GM19324 (cell line): ENCODE measurements around the gene NCOA3.

ENCODE experiments used
- ATAC-seq: cut with Tn5 transposase; IDR thresholded peaks from one replicate; pipeline ENCODE4 v1.9.1; 2021; ENCODE audit warnings: mild to moderate bottlenecking, moderate library complexity; ENCODE audit not compliant: unreplicated experiment, low FRiP score

NCOA3 gene

DNA sequence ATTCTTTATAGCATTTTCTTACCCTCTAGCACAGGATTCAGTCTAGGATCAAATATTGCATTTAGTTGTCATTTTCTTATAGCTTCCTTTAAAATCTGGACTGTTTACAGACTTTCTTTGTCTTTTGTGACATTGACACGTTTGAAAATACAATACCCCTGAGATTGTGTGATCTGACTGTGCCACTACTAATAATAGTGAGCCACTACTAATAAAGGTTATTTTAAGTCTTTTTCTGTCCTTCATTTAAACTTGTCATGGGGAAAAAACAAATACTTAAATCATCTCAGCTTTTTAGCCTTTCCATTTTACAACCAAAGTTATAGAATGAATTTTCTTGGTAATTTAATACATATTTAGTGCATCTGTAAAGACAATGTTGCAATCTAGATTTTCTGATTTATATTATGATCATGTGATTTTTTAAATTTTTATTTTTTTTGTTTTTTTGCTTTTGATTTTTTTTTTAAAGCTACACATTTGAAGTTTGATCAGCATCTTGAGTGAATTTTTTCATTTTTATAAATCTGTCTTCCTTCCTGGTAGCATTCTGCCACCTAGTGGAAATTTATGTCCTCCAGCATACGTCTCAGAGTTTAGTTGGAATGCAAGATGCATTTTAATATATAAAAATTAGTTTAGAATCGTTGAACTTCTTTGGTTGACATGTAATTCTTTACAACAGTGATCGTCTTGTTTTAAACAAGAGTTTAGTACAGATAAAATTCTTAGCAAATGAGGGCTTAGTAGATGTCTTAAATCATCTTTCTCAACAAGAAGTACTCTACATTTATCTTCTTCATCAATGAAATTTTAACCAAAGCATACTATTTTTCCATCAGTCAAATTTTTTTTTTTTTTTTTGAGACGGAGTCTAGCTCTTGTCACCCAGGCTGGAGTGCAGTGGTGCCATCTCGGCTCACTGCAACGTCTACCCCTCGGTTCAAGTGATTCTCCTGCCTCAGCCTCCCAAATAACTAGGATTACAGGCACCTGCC, 119.4 kb downstream of the NCOA3 start:
- ATAC-seq = no peak

DNA sequence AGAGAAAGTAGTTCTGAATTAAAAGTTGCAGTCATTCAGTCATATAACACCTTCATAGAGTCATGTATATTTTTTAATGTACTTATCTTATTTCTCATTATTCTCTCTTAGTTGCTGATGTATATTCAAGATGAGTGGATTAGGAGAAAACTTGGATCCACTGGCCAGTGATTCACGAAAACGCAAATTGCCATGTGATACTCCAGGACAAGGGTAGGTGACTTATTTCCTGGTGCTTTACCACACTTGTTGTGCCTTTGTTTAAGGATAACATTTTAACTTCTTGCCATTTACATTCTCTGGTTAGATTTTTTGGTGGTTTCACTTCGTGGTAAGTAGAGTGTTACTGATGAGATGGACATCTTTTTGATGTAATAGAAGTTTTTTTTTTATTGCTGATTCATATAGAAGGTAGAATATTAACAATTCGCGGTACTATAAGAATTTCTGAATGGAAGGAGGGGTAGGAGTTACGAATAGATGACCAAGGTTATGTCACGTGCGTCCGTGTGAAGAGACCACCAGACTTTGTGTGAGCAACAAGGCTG, 120.5 kb downstream of the NCOA3 start:
- no peak for ATAC-seq

DNA sequence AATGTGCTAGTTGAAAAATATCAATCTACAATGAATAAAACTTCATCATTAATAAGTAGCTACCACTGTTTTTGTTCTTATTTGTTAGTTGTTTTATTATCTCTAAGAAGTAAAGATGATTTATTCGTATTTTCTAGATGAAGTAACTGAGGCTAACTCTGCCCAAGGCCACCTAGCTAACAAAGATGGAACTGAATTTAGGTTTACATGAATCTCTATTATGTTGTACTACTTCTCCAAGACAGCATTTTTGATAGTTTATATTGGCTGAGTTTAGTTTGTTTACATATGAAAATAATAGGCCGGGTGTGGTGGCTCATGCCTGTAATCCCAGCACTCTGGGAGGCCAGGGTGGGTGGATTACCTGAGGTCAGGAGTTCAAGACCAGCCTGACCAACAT, 121.5 kb downstream of the NCOA3 start:
- no peak for ATAC-seq

DNA sequence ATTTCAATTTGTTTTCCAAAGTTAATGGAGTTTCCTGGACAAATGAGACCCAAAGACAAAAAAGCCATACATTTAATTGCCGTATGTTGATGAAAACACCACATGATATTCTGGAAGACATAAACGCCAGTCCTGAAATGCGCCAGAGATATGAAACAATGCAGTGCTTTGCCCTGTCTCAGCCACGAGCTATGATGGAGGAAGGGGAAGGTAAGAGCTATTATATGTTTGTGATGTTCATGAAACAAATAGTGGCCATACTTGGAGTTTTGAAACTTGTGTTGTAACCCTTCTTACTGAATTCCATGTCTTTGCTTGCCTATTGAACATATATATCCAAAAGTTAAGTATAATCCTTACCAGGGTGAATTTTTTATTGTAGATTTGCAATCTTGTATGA, 125.9 kb downstream of the NCOA3 start:
- ATAC-seq = no peak

DNA sequence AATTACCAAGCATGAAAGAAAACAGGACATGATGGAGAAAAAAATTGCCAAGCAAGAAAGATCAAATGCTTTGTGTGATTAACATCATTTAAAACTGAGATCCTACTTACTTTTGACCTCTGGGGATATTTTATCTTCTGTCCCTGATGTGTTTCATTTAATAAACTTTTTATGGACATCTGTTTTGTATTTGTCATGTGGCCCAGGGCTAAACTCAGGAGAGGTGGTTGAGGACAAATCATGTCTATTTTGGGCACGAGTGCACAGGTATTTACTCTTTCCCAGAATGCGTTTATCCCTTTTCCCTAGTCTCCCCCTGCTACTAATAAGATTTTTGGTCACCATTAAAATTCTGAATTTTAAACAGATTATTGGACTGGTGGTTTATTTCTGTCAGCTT, 128.2 kb downstream of the NCOA3 start:
- ATAC-seq = no peak

DNA sequence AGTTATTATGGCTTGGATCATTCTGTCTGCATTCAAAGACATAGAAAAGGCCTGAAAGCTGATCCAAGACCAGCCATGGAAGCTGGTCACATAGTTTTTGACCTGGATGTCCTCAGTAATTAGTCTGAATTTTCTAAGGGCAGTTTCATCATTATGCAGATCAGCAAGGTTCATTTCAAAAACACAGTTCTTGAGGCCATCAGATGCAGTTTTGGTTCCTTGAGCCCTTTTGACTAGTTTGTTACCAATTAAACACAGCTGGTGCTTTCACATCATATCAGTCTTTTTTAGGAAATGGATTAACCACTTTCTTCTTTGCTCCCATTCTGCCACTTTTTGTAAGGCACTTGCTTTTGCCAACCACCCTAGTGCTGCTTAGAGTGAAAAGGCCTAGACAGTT, 129.4 kb downstream of the NCOA3 start:
- no peak for ATAC-seq

DNA sequence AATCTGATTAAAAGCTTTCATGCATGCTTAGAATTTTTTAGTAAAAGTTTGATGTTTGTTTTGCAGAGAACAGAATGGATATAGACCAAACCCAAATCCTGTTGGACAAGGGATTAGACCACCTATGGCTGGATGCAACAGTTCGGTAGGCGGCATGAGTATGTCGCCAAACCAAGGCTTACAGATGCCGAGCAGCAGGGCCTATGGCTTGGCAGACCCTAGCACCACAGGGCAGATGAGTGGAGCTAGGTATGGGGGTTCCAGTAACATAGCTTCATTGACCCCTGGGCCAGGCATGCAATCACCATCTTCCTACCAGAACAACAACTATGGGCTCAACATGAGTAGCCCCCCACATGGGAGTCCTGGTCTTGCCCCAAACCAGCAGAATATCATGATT, 133.6 kb downstream of the NCOA3 start:
- ATAC-seq = no peak

DNA sequence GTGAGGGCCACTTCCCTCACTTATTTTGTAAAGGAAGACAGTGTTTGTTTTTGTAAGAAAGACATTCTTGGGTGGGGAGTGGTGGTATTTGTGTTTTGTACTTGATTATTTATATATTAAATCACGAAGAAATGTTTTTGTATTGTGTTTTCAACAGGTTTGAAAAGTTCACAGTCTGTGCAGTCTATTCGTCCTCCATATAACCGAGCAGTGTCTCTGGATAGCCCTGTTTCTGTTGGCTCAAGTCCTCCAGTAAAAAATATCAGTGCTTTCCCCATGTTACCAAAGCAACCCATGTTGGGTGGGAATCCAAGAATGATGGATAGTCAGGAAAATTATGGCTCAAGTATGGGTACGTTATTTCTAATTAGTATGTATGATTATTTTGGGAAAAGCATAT, 137.2 kb downstream of the NCOA3 start:
- ATAC-seq = no peak

DNA sequence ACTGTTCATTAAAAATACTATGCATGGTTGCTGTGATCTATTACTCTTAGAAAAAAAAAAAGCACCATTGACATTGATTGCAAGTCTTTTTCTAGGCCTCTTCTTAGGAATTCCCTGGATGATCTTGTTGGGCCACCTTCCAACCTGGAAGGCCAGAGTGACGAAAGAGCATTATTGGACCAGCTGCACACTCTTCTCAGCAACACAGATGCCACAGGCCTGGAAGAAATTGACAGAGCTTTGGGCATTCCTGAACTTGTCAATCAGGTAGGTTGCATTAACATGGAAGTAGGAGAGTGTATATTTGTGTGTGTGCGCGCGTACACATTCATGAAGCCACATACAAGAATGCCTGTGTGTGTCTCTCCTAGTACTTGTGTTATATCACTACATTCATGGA, 140.4 kb downstream of the NCOA3 start:
- no peak for ATAC-seq

DNA sequence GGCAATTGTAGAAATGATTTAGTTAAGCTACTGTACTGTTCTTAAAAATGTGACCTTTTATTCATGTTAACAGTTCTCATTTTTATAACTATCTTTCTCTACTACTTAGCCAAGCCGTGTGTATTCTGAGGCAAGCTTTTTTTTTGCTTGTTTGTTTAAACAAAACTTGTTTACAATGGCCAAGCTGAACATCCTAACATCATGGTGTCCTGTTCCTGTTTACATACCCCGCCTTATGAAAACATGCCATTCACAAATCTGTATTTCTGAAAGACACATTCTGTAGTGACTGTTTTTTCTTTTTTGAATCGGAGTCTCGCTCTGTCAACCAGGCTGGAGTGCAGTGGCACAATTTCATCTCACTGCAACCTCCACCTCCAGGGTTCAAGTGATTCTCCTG, 140.9 kb downstream of the NCOA3 start:
- ATAC-seq = no peak

DNA sequence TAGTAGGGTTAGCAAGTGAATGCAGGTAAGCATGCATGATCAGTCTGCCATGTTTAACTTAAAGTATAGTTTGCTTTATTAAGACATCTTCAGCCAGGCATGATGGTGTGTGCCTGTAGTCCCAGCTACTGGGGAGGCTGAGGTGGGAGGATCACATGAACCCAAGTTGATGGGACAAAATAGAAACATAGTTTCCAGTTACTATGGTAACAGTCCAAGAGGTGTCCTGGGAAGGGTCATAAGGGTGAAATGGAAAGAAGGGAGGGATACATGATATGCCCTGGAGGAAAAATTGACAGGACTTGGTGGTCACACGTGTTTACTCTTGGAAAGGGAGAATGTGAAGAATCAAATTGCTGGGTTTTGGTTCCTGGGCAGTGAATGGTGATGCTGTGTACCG, 143.9 kb downstream of the NCOA3 start:
- ATAC-seq = no peak

DNA sequence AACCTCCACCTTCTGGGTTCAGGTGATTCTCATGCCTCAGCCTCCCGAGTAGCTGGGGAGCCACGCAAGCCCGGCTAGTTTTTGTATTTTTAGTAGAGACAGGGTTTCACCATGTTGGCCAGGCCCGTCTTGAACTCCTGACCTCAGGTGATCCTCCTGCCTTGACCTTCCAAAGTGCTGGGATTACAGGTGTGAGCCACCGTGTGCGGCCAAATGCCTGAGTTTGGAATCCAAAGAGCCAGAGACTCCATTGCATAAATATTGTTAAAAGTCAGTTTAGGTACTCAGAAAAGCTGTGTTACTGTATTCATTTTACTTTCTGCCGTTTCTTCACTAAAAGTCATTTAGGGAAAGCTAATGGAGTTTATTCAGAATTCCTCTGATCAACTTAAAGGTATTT, 146.3 kb downstream of the NCOA3 start:
- ATAC-seq = no peak

DNA sequence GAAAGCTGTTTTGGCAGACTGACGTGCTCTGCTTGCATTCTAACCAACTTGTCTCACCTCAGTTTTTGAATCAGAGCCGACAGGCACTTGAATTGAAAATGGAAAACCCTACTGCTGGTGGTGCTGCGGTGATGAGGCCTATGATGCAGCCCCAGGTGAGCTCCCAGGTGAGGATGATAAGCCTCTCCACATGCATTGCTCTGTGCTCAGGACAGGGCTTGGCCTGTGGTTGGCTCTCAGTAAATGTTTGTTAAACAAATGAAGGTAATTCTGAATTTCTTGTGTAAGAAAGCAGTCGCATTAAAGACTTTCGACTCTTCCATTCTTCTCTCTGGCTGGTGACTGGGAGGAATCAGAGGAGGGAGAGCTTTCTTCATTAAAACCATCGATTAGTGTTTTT, 147.3 kb downstream of the NCOA3 start:
- ATAC-seq = no peak

DNA sequence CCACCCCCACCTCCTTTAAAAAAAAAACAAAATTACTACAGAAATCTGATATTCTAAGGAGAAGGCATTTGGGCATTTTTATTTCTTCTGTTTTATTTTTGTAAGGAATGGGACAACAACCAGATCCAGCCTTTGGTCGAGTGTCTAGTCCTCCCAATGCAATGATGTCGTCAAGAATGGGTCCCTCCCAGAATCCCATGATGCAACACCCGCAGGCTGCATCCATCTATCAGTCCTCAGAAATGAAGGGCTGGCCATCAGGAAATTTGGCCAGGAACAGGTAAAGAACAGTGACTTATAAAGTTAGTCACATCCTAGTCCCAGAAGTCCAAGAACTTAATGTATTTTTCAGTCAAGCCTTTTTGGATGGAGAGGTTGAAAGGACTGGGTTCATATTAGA, 150.6 kb downstream of the NCOA3 start:
- ATAC-seq = no peak

DNA sequence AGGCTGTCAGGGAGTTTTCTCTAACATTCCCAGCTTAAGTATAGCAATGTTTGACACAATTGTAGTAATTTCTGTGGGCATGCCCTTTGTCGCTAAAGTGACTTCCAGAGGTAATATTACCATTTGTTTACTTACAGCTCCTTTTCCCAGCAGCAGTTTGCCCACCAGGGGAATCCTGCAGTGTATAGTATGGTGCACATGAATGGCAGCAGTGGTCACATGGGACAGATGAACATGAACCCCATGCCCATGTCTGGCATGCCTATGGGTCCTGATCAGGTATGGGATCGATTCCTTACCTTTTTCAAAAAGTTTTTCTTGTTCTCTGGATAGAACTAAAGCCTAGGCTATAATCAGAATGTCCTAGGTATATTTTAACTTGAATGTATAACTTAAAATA, 151.1 kb downstream of the NCOA3 start:
- no peak for ATAC-seq

DNA sequence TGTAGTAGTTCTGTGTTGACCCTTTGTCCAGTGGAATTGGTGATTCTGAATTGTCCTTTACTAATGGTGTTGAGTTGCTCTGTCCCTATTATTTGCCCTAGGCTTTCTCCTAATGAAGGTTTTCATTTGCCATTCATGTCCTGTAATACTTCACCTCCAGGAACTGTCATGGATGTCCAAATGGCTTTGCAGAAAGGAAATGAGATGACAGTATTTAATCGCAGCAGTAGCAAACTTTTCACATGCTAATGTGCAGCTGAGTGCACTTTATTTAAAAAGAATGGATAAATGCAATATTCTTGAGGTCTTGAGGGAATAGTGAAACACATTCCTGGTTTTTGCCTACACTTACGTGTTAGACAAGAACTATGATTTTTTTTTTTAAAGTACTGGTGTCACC, 152.2 kb downstream of the NCOA3 start:
- ATAC-seq = no peak

DNA sequence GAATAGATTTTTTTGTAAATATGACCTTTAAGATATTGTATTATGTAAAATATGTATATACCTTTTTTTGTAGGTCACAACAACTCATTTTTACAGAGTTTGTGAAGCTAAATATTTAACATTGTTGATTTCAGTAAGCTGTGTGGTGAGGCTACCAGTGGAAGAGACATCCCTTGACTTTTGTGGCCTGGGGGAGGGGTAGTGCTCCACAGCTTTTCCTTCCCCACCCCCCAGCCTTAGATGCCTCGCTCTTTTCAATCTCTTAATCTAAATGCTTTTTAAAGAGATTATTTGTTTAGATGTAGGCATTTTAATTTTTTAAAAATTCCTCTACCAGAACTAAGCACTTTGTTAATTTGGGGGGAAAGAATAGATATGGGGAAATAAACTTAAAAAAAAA, 152.7 kb downstream of the NCOA3 start:
- no peak for ATAC-seq

DNA sequence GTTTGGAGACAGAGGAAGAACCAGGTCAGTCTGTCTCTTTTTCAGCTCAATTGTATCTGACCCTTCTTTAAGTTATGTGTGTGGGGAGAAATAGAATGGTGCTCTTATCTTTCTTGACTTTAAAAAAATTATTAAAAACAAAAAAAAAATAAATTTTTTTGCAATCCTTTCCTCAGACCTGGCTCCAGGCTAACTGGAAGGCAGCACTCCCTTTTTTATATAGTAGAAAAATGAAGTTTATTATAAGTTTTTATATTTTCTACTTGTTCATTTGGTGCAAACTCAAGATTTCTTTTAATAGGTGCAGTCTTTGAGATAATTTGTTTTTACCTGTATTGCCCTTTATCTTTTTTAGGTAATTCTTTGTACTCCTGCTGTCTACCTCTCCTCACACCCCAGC, 153.9 kb downstream of the NCOA3 start:
- no peak for ATAC-seq

DNA sequence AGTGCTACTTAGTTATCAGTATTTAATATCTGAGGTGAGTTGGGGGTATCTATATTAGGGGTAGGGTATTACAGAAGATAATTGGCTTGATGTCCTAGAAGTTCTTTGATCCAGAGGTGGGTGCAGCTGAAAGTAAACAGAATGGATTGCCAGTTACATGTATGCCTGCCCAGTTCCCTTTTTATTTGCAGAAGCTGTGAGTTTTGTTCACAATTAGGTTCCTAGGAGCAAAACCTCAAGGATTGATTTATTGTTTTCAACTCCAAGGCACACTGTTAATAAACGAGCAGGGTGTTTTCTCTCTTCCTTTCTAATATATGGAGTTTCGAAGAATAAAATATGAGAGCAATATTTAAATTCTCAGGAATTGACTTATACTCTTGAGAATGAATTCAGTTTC, 154.6 kb downstream of the NCOA3 start:
- no peak for ATAC-seq

DNA sequence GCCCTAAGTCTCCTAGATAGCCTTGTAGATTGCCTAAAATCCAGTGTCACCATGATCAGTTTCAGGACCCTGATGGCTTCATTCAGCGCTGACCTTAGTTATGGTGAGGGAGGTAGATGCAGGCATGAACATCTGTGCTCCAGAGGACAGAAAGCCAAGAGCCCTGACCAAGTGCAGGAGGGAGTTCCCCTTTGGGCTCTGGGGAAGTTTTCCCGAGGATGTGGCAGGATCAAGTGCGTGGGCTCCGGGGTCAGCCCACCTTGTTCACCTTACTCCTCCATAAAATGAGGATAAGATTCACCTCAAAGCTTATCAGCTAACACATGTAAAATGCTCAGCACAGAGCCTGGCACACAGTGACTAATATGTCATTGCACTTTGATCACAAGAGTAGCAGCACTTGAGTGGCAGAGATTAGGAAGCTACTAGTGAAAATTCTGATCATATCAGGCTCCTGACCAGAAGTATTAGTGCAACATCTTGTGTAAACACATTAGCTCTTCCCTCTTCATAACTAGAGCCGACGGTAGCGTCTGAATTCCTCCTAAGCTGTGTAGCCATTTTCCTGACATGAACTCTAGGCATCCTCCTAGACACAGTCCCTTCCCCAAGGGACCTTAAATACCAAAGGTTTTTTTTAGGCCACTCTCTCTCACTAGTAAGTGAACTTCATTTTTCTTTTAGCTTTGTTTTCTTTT, 158.4 kb downstream of the NCOA3 start:
- ATAC-seq = no peak

DNA sequence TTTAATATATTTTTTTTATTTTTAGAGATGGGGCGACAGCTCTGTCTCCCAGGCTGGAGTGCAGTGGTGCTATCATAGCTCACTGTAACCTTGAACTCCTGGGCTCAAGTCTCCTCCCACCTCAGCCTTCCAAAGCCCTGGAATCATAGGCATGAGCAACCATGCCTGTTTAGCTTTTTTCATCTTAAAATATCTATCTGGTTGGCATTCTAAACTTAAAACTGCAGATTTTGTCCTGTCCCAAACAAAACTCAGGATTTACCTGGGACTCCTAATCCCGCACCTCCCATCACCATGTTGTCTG, 158.9 kb downstream of the NCOA3 start:
- ATAC-seq = no peak
